NCI-H524 (cell line): Measurements from ENCODE around the gene TEX2.

Experiments
- DNase-seq, 2 experiments: peaks; one replicate each; lab custom pipeline; 2025; lab: John Stamatoyannopoulos, UW

The TEX2 gene

DNA sequence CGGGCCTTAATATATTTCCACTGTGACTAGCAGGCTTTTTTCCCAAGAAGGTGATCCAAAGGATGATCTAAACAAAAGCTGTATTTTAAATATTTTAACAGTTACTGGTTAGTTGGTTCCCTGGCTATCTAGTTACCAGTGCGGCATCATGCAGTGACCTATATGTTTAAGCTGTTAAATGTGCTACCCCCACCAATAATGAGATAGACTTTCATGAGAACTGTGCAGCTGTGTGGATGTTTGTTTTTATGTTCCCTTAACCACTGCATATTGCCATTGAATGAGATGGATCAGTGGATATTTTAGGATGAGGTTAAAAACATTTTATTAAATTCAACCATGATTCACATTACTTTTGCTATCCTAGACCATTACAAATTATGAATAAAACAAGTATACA lies 150.1 kb downstream of the TEX2 start:
- no peak for DNase-seq

DNA sequence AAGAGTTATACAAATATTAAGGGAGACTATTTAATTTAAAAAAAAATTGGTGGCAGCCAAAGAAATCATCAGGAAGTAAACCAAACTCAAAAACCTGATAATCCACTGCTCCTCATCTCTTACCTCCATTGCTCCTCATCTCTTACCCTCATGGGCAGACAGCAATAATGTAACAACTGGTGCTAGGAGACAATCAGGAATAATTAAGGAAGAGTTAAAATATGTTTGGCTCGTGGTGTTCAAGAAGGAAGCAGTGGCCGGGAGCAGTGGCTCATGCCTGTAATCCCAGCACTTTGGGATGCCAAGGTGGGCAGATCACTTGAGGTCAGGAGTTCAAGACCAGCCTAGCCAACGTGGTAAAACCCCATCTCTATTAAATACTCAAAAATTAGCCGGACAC lies 151.2 kb downstream of the TEX2 start:
- no peak for DNase-seq

DNA sequence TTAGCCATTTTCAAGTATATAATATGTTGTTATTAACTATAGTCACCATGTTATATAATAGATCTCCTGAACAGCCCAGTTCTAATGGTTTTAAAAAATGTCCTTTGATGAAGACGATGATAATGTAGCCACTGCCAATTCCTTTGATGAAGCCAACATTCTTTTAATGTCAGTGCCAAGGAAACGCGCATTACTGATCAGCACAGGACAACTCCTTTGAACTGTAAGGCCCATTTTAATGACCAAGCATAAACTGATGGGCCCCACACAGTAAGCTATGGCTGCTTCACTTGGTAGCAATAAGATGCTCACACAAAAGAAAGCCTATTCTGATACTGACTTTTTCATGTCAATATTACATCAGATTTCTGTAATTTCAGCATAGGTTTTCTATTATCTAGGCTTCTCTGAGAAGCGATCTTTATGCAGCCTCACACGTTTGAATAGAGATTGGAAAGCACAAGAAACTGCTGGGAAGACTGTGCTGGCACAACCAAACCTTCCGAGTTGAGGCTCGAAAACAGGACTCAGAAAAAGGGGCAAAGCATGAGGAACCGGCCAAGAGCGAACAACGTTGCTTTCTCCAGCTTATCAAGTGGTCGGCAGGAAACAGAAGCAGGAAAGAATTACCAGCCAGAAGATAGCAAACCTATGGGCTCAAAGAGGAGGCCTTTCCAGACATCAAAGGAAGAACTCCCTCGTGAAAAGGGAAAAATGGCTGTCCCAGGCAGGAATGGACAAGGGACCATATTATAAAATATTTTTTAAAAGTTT lies 152.5 kb downstream of the TEX2 start:
- no peak for DNase-seq

DNA sequence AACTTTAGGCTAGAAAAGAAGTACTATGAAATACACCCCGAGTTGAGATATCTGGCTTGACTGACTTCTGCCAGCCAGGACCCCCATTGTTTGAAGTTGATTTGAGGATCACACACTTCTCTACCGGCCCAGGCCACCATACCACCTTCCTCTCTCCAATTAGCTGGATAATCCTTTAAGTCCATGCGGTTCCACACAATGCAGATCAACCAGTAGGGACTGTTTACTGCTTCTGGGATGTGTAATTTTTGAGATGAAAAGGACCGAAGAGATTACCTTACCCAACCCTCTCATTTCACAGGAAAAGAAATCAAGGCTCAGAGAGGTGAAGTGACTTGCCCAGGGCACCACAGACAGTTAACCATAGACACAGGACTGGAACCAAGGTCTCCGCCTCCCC lies 153.7 kb downstream of the TEX2 start:
- no peak for DNase-seq

DNA sequence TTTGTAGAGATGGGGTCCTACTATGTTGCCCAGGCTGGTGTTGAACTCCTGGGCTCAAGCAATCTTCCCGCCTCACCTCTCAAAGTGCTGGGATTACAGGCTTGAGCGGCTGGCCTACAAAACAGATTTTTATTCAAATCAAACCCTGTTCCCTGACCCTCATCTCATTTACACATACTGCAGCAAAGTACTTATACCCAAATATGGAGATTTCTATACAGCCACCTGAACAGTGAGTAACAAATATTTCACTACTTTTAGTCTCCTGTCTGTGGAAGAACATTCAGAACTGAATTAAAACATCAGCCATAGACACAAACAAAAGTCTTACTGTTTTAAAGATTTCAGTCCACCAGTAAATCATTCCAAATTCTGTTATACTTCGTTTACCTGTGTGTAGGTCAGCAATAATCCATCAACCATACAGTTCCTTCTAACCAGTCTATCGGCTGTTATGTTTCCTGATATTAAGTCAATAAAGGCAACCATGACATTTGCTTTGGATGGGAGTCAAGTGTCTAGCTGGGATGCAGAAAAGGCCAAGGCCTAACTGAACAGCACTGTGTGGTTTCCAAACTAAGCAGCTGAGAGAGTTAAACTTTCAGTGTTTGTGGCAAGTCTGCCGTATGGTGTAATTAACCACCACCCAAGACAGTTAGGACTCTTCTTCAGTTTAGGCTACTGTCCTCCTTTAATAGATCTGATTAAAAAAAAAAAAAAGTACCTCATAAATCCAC lies 155.4 kb downstream of the TEX2 start:
- no peak for DNase-seq

DNA sequence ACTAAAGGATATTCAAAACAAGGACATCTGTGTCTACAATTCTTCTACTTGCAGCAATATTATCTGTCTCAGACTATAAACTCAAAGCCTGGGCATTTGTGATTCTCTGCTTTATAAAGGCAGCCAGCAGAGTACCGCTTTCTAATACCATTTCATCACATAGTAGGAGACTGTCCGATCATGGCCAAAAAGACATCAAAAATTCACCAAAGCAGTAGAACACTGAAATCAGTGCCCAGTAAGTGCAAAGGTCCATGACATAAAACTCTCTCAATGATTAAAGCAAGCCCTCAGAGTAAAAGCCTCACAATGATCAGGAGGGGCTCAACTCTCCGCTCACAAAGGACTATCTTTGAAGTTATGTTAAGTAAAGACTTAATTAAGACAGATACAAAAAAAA lies 156.1 kb downstream of the TEX2 start:
- DNase-seq, result no peak

DNA sequence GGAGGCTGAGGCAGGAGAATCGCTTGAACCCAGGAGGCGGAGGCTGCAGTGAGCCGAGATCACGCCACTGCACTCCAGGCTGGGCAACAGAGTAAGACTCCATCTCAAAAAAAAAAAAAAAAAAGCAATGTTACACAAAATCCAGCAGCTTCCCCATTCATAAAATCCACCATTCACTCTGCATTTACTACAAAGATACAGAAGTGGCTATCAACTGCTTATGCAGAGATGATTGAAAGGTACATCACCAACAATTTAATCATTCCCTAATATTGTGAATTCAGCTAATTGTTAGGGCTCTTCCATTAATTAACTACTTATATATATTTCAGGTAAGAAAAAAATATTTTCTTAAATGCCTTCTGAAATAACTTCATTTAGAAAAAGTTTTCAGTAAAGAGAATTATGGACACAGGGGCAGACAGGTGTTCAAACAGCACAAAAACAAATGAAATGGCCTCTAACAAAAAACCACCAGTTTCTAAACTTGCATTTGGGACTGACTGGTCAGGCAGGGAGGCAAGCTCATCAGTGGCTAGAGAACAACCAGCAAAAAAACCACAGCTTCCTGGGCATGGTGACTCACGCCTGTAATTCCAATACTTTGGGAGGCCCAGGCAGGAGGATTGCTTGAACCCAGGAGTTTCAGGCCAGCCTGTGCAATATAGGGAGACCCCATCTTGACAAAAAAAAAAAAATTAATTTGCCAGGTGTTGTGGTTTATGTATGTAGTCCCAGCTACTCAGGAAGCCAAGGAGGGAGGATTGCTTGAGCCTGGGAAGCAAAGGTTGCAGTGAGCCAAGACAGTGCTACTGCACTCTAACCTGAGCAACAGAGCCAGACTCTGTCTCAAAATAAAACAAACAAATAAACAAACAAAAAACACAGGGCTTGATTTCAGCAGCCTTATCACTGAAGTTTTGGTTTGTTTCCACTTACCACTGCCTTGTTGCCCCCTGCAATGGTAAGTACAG lies 159.4 kb downstream of the TEX2 start:
- no peak for DNase-seq

DNA sequence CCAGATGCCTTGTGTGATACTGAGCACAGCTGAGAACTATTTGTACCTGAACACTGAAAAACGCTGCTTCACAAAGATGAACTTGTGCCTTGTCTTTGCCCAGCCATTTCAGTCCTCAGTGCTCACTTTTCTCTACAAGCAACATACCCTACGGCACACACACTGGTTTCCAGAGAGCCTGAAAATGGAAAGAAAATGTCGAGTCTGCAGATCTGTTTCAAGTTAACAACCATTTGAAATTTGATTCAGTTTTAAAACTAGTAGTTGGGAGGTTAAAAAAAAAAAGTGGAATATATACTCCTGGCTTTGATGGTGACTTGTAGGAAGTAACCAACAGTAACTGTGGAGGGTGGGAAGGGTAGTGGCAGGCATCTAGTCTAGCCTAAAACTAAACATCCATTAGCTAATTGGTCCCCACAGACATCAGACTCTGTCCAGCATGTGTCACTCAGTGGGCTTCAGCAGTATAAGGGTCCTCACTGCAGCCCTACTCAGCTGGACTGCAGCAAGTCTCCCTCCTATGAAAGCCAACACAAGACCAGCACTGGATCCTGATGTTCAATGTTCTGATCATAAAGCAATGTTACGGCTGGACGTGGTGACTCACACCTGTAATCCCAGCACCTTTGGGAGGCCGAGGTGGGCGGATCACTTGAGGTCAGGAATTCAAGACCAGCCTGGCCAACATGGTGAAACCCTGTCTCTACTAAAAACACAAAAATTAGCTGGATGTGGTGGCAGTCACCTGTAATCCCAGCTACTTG lies 160.3 kb downstream of the TEX2 start:
- DNase-seq, result no peak

DNA sequence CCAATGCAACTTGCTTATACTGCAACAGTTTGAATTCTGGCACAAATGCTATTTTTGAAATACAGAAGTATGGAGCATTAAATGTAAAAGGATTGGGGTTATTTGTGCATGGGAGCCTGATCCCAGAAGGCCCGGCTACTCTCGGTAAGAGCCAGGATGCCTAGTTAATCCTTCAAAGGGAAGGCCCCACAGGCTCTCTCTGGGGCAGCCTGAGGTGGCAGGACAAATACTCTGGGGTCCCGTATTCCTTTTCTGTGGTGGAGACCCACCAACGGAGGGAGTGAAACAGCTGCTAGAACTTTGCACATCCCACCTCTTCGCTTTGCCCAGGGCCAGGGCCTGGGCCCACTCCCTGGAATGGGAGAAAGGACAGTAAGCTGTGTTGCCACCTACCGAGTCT lies 163.5 kb downstream of the TEX2 start:
- peak in 1 of 2 experiments; percentile 37 for DNase-seq
